ENCODE measurements around the gene MAGEA2. TPM values are rescaled to one million over a fixed set of nuclear protein-coding genes. Genes with fewer than 3 reads are reported as not detected.
"Not testable (repeated sequence)": the region's sequence is repeated elsewhere in the genome, so short reads cannot be mapped to it uniquely, and the experiment has no call there.

MAGEA2 gene
- total and polyA plus RNA-seq, 9 of the 15 experiments (the other 6 are each of a cell fraction or from before 2014, with no cell fraction given), result 18.6 to 48.5 (median 37.1) TPM

DNA sequence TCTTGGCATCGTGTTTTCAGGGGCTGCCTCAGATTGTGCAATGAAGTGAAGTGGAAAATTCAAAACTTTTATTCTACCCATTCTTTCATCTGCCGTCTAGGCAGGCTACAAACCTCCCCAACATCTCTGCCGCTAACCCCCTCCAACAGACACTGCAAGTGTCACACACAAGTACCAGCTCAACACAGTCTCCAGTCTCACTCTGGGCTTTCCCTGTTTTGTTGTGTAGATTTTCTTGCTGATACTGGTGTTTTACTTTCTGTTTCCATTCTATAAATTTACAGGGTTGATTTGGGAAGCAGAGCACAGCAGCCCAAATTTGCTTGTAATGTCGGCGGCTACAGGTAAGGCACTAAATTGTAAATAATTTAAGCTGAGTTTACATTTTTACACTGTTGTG is 1.2 kb upstream of the MAGEA2 start:
- H3K4me1 ChIP-seq (replicated peaks in 1 of 2; ENCODE audit: control insufficient read depth in 2 of 2, insufficient read depth in 2 of 2, low read length in 2 of 2); H3K4me3 ChIP-seq; BruUV-seq (replicated peaks); POLR2A ChIA-PET; H3K9ac ChIP-seq (ENCODE audit: insufficient read depth in 1 of 2, low read depth in 2 of 2, low read length in 2 of 2); intact Hi-C loops (cut with micrococcal nuclease); in situ Hi-C loops (cut with MboI); H3K36me3 ChIP-seq (ENCODE audit: control insufficient read depth, insufficient read depth, low read length); DNase-seq (ENCODE audit: extremely low read depth in 1 of 4, low spot score in 3 of 4); H3K4me2 ChIP-seq (ENCODE audit: insufficient read depth, low read length); CTCF ChIA-PET (ENCODE audit: low intra/inter-chr PET ratio); H4K20me1 ChIP-seq (replicated peaks; ENCODE audit: control insufficient read depth, insufficient read depth, low read length); H3K27ac ChIP-seq (ENCODE audit: extremely low read depth, low read depth, low read length); H3K79me2 ChIP-seq (ENCODE audit: control insufficient read depth, insufficient read depth, low read length); H3K27me3 ChIP-seq (ENCODE audit: control insufficient read depth in 2 of 2, insufficient read depth in 2 of 2, low read length in 2 of 2); H3K9me3 ChIP-seq (replicated peaks; ENCODE audit: control insufficient read depth, insufficient read depth, low read depth, low read length); H3K9me1 ChIP-seq (ENCODE audit: control insufficient read depth, insufficient read depth, low read length); H2AFZ ChIP-seq (ENCODE audit: low read depth, low read length): not testable (repeated sequence)
- no CpG with 5 or more reads among the region's 5 CpGs for WGBS (ENCODE audit: insufficient coverage, low coverage, missing lambda C conversion rate)
- ATAC-seq, result peak; percentile 40; the same call in 2 of the 3 replicates
- peak; percentile 40 for FAIRE-seq

DNA sequence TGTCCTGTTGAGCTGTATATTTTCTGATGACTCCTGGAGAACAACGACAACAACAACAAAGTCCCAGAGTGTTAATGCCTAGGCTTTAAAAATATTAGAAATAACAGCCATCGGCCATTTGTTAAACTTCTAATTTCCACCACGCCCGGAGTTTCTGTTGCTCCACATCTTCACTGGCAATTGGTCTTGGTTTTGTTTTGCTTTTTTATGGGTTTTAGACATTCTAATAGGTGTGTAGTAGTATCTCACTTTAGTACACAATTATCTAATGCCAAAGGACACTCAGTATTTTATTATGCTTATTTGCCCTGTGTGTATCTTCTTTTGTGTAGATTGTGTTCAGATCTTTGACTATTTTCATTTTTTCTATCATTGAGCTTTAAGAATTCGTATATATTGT is 15.1 kb downstream of the MAGEA2 start:
- WGBS (ENCODE audit: insufficient coverage, low coverage, missing lambda C conversion rate), result 80% methylated on average over 5 of the region's 5 CpGs
- Histone ChIP-seq H3K27me3 (ENCODE audit: control insufficient read depth in 2 of 2, insufficient read depth in 2 of 2, low read length in 2 of 2) (no peaks in the 10 kb centered on the region), H4K20me1 (replicated peaks; ENCODE audit: control insufficient read depth, insufficient read depth, low read length) (no peaks in the 10 kb centered on the region), H3K4me3 (no peak overlapping the region), H3K9ac (ENCODE audit: insufficient read depth in 1 of 2, low read depth in 2 of 2, low read length in 2 of 2) (no peak overlapping the region), H3K9me1 (ENCODE audit: control insufficient read depth, insufficient read depth, low read length) (no peaks in the 10 kb centered on the region), H3K27ac (ENCODE audit: extremely low read depth, low read depth, low read length) (no peak overlapping the region), H2AFZ (ENCODE audit: low read depth, low read length) (no peak overlapping the region), H3K9me3 (replicated peaks; ENCODE audit: control insufficient read depth, insufficient read depth, low read depth, low read length) (no peaks in the 10 kb centered on the region), H3K4me2 (ENCODE audit: insufficient read depth, low read length) (no peak overlapping the region), H3K79me2 (ENCODE audit: control insufficient read depth, insufficient read depth, low read length) (peaks cover 25% of the 10 kb centered on the region), H3K36me3 (ENCODE audit: control insufficient read depth, insufficient read depth, low read length) (peaks cover 30% of the 10 kb centered on the region), H3K4me1 (replicated peaks in 1 of 2; ENCODE audit: control insufficient read depth in 2 of 2, insufficient read depth in 2 of 2, low read length in 2 of 2) (peaks cover 0 to 5% of the 10 kb centered on the region in 2 experiments; a peak in 2 of 5 replicates)
- ATAC-seq (no peak), DNase-seq (ENCODE audit: extremely low read depth in 1 of 4, low spot score in 3 of 4) (no peak), FAIRE-seq (no peak)
- BruUV-seq (replicated peaks), result no TSS peak
- intact Hi-C loops (cut with micrococcal nuclease) (no loop called here), in situ Hi-C loops (cut with MboI) (no loop called here)
- TF ChIP-seq TAF9B (IDR thresholded peaks at IDR 0.05; ENCODE audit: partially characterized antibody), result no peak
- peak; percentile 60 for TF ChIP-seq RBM25 (IDR thresholded peaks at IDR 0.05; ENCODE audit: low read depth, low read length, severe bottlenecking)
- ChIA-PET POLR2A (interaction anchor here (1.5 kb wide), 1 partner anchor 11 kb away, joined by 4 read pairs; no protein-coding TSS in a partner anchor), CTCF (ENCODE audit: low intra/inter-chr PET ratio) (no interaction called here)

GRCh38 chrX:152736528-152736927 is 17.1 kb downstream of the MAGEA2 start:
- in situ Hi-C loops (cut with MboI); H3K9me3 ChIP-seq (replicated peaks; ENCODE audit: control insufficient read depth, insufficient read depth, low read depth, low read length); H3K27me3 ChIP-seq (ENCODE audit: control insufficient read depth in 2 of 2, insufficient read depth in 2 of 2, low read length in 2 of 2); CTCF ChIA-PET (ENCODE audit: low intra/inter-chr PET ratio); H3K4me2 ChIP-seq (ENCODE audit: insufficient read depth, low read length); H3K9me1 ChIP-seq (ENCODE audit: control insufficient read depth, insufficient read depth, low read length); FAIRE-seq; ATAC-seq; POLR2A ChIA-PET; H3K4me3 ChIP-seq; intact Hi-C loops (cut with micrococcal nuclease); H3K27ac ChIP-seq (ENCODE audit: extremely low read depth, low read depth, low read length); H4K20me1 ChIP-seq (replicated peaks; ENCODE audit: control insufficient read depth, insufficient read depth, low read length); H2AFZ ChIP-seq (ENCODE audit: low read depth, low read length); H3K4me1 ChIP-seq (replicated peaks in 1 of 2; ENCODE audit: control insufficient read depth in 2 of 2, insufficient read depth in 2 of 2, low read length in 2 of 2); DNase-seq (ENCODE audit: extremely low read depth in 1 of 4, low spot score in 3 of 4); H3K9ac ChIP-seq (ENCODE audit: insufficient read depth in 1 of 2, low read depth in 2 of 2, low read length in 2 of 2); BruUV-seq (replicated peaks): not testable (repeated sequence)
- 90% methylated on average over 11 of the region's 12 CpGs for WGBS (ENCODE audit: insufficient coverage, low coverage, missing lambda C conversion rate)
- Histone ChIP-seq H3K79me2 (ENCODE audit: control insufficient read depth, insufficient read depth, low read length) (peaks cover 42% of the 10 kb centered on the region), H3K36me3 (ENCODE audit: control insufficient read depth, insufficient read depth, low read length) (peaks cover 30% of the 10 kb centered on the region)
